Choroid plexus epithelial cell (primary cell): ENCODE measurements around the gene SGPP1.

Experiments used
- DNase-seq: peaks from one replicate; pipeline ENCODE4 v3.0.0-alpha.2; 2010; ENCODE audit warnings: low read depth
- H3K4me3 ChIP-seq: 2 replicates; pipeline ENCODE4 v1.5.1; 2011; ENCODE audit warnings: low read depth, mild to moderate bottlenecking, control low read depth, low read length, moderate library complexity
- TF ChIP-seq, protein P1 (sequence below): conservative IDR thresholded peaks from 2 replicates; pipeline ENCODE4 v1.5.1; 2011; ENCODE audit warnings: low read depth, mild to moderate bottlenecking, control low read depth, inconsistent platforms, low read length, moderate library complexity

Gene SGPP1

GRCh38 chr14:63689132-63689531 is 38.7 kb downstream of the SGPP1 start:
- TF ChIP-seq, protein P1, sequence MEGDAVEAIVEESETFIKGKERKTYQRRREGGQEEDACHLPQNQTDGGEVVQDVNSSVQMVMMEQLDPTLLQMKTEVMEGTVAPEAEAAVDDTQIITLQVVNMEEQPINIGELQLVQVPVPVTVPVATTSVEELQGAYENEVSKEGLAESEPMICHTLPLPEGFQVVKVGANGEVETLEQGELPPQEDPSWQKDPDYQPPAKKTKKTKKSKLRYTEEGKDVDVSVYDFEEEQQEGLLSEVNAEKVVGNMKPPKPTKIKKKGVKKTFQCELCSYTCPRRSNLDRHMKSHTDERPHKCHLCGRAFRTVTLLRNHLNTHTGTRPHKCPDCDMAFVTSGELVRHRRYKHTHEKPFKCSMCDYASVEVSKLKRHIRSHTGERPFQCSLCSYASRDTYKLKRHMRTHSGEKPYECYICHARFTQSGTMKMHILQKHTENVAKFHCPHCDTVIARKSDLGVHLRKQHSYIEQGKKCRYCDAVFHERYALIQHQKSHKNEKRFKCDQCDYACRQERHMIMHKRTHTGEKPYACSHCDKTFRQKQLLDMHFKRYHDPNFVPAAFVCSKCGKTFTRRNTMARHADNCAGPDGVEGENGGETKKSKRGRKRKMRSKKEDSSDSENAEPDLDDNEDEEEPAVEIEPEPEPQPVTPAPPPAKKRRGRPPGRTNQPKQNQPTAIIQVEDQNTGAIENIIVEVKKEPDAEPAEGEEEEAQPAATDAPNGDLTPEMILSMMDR = no peak

DNA sequence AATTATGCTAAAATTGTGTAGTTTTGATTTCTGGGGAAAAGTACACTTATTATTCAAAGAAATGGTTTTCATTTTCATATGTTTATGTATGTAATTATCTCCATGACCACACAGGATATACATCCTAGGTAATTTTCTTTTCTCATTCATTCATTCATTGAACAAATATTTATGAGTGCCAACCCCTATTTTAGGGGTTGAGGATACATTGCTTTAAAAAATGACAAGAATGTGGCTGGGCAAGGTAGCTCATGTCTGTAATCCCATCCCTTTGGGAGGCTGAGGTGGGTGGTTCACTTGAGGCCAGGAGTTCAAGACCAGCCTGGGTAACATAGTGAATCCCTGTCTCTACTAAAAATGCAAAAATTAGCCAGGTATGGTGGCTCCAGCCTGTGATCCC is 40.9 kb downstream of the SGPP1 start:
- no peak overlapping the region for H3K4me3 ChIP-seq
- no peak for DNase-seq
- TF ChIP-seq, protein P1 = no peak

More at GRCh38 chr14:63689132-63689531, 38.7 kb downstream of the SGPP1 start:
- no peak for DNase-seq
- no peak overlapping the region for H3K4me3 ChIP-seq

GRCh38 chr14:63685401-63685800 is 42.5 kb downstream of the SGPP1 start:
- H3K4me3 ChIP-seq = no peak overlapping the region
- no peak for DNase-seq
- TF ChIP-seq, protein P1 = no peak

DNA sequence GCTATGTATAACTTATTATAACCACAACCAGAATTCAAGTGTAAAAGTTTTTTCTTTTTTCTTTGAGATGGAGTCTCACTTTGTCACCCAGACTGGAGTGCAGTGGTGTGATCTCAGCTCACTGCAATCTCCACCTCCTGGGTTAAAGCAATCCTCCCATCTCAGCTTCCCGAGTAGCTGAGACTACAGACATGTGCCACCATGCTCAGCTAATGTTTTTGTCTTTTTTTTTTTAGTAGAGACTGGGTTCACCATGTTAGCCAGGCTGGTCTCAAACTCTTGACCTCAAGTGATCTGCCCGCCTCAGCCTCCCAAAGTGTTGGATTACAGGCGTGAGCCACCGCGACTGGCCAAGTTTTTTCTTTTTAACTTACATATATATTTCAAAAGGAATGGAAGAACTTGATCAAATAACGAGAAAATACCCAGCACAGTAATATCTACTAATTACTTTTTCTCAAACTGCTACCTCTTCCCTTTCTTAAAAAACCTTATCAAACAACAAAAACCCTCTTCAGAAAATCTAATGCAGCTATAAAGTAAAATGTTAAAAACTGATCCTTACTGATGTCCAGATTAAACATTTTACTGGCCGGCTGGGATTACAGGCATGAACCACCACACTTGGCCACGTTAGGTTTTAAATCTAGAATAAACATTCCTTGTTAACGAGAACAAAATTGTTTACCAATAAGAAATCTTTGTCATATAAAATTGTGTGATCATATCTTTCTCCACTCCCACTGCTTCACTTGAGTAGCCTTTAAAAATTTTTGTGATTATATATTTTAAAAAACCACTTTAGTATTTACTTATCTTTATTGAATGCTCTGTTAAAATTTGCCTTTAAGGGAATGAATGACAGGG is 44.9 kb downstream of the SGPP1 start:
- no peak for DNase-seq
- TF ChIP-seq, protein P1 = no peak
- H3K4me3 ChIP-seq = no peak overlapping the region

- H3K4me3 ChIP-seq = no peak overlapping the region
- no peak for DNase-seq
- TF ChIP-seq, protein P1 = no peak
These were observed 49.3 kb downstream of the SGPP1 start for GRCh38 chr14:63678536-63678935.

DNA sequence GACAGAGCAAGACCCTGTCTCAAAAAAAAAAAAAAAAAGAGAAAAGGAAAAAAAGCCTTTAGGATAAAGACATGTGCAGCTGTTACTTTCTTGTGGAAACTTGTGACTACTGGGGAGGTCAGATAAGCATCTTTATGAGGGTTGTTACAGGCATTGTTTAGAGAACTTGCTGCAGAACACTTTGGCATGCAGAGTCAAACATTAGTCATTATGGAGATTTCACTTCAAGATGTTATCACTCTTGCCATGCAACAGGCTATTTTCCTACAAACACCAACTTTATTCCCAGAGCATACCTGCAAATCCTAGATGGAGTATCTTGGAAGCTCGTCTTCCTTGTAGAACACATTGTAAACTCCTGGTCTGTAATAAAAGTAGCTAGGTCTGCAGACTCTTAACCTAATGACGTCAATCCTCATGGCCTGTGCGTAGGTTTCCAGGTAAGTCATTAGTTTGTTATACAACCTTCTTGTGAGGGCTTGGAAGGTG is 49.9 kb downstream of the SGPP1 start:
- TF ChIP-seq, protein P1 = no peak
- no peak overlapping the region for H3K4me3 ChIP-seq
- peak; percentile 33 for DNase-seq

DNA sequence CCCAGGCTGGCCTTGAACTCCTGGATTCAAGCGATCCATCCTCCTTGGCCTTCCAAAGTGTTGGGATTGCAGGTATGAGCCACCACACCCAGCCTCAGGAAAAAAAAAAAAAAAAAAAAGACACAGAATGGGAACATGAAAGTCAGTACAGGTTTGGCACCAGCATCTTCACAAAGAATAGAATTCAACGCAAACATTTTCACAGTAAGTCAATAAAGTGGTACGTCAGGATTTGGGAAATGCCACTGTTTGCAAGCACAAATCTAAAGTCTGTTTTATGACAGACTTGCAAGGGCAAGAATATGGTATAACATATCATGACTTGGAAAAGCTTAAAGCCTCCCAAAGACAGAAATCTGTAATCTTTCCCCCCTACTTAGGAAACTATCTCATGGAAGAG is 51.2 kb downstream of the SGPP1 start:
- DNase-seq = no peak
- TF ChIP-seq, protein P1 = no peak
- H3K4me3 ChIP-seq = no peak overlapping the region
